Heart left ventricle (tissue), 16 donors: ENCODE data around the gene ACSS1. TPM values are rescaled to one million over a fixed set of nuclear protein-coding genes. Genes with fewer than 3 reads are reported as not detected.

ENCODE experiments used
- ATAC-seq, 4 donors: fragments of 200-7000 bp; cut with Tn5 transposase; one replicate each; pipeline ENCODE4 v1.9.1; 2020 to 2022; ENCODE audit warnings: moderate library complexity in 4 of 4, mild to moderate bottlenecking in 3 of 4, moderate number of reproducible peaks in 1 of 4
- DNase-seq, 5 donors: peaks; one replicate each; pipeline ENCODE4 v3.0.0-alpha.2; 2020
- H3K27ac ChIP-seq, 12 donors: fragments of 200-600 bp; sonication (generic) in 4 of 12; one replicate each; pipeline versions ENCODE4 v1.5.0 to v1.8.0; 2016 to 2022; ENCODE audit warnings: mild to moderate bottlenecking in 2 of 12
- H3K27me3 ChIP-seq, 9 donors: fragments of 200-600 bp; sonication (generic) in 2 of 9; one replicate each; pipeline versions ENCODE4 v1.5.1 to v1.8.0; 2016 to 2022; ENCODE audit warnings: mild to moderate bottlenecking in 3 of 9
- H3K36me3 ChIP-seq, 9 donors: fragments of 200-600 bp; sonication (generic) in 2 of 9; one replicate each; pipeline versions ENCODE4 v1.5.0 to v1.8.0; 2018 to 2022; ENCODE audit warnings: mild to moderate bottlenecking in 2 of 9
- H3K4me1 ChIP-seq, 12 donors: fragments of 200-600 bp; sonication (generic) in 4 of 12; one replicate each; pipeline versions ENCODE4 v1.5.0 to v1.8.0; 2016 to 2022; ENCODE audit warnings: mild to moderate bottlenecking in 3 of 12
- H3K4me3 ChIP-seq, 12 donors: fragments of 200-600 bp; sonication (generic) in 4 of 12; one replicate each; pipeline versions ENCODE4 v1.5.0 to v1.8.0; 2017 to 2022; ENCODE audit warnings: mild to moderate bottlenecking in 9 of 12, moderate library complexity in 4 of 12
- H3K9me3 ChIP-seq, 12 donors: fragments of 200-600 bp; sonication (generic) in 4 of 12; one replicate each; pipeline versions ENCODE4 v1.5.0 to v1.8.0; 2016 to 2022; ENCODE audit warnings: mild to moderate bottlenecking in 1 of 12
- POLR2A ChIP-seq, 2 donors: fragments of 450-650 bp; IDR thresholded peaks; one replicate each; pipeline ENCODE4 v1.6.1; 2017; ENCODE audit warnings: antibody characterized with exemption in 2 of 2, mild to moderate bottlenecking in 2 of 2, moderate library complexity in 2 of 2
- WGBS, 4 donors: extraction: QIAGEN DNeasy Blood & Tissue Kit in 2 of 4; methylation state at CpG; one replicate each; pipeline versions ENCODE4 v1.1.5 to v1.1.7; 2013 to 2018; 5-methylcytosine and 5-hydroxymethylcytosine counted together
- intact Hi-C, 10 donors: fragments of 100-400 bp; cut with DNase I; formaldehyde crosslinking; loops; one replicate each; pipeline versions ENCODE4 v1.11.1 to v1.14.2; 2022
- polyA plus RNA-seq, 2 donors: library from polyadenylated mRNA; stranded (reverse); fragments of 200-250 nt; gene quantifications; one replicate each; pipeline ENCODE4 v1.2.3, GENCODE V29; 2013
- total RNA-seq, 9 donors: library from RNA; depleted of rRNA in 2 of 9; stranded (reverse); fragments of >200 nt in 2 of 9; fragmentation: NEBNext Ultra II Directional in 3 of 9; extraction: Animal tissue kit (Norgen Biotek cat#: 25700) in 3 of 9; gene quantifications; one replicate each; pipeline versions ENCODE4 v1.1.0 to v1.2.4, GENCODE V29; 2016 to 2023
- TF ChIP-seq, protein P1 (sequence below), 12 donors: fragments of 200-600 bp; sonication (generic) in 4 of 12; IDR thresholded peaks; one replicate each; pipeline versions ENCODE4 v1.5.0 to v1.8.0; 2018 to 2022; ENCODE audit warnings: antibody characterized with exemption in 12 of 12, mild to moderate bottlenecking in 5 of 12
- donor health status: ischemic (EF 13 %, LVEDD 7.1; RV severe dilation, severe dysfunction).
- donor health status: healthy with polysubstance abuse.
- donor health status: DM: no; HTN: yes; CAD: no.
- donor health status: DM: no; HTN: no; CAD: no.
- donor health status: ischemic (EF 25% LVEDD 6.9; RV normal size, moderate dysfunction).
- donor health status: ischemic (EF 25% LVEDD 5.7; RV mildly dilated, moderate dysfunction).
- donor health status: healthy.
- donor health status: DM: yes; HTN: yes; CAD: no.
- donor health status: ischemic (EF 35%, LVEDD 5.7; RV mildly dilated, moderate dysfunction).
- donor health status: nonischemic (EF 11% LVEDD 7.7; RV severe dilation, severe dysfunction).
- donor health status: DM: yes; HTN: yes; CAD: no.
- donor health status: PGD.
- donor health status: ischemic (EF 29% LVEDD 5.4; RV normal size, mild dysfunction).
- donor health status: nonischemic (EF 23%, LVEDD 6.1; RV moderate dilation, normal function).

The ACSS1 gene
- total and polyA plus RNA-seq, 11 donors = 43.5 to 177 (median 81.4) TPM

GRCh38 chr20:25056690-25057233 is 1.2 kb downstream of the ACSS1 start:
- intact Hi-C loops = loop anchor here in 4 of 10 donors (2.0 to 5.0 kb wide), 4 partner anchors 14 to 62 kb away; no protein-coding TSS in a partner anchor
- Histone ChIP-seq H3K4me3 (peak overlapping the region; percentile 65 to 96 (median 88)), H3K36me3 (peaks cover 0 to 3% (median 0%) of the 10 kb centered on the region in 9 donors), H3K27me3 (no peaks in the 10 kb centered on the region), H3K9me3 (no peaks in the 10 kb centered on the region), H3K27ac (peak overlapping the region; percentile 91 to 100 (median 97)), H3K4me1 (peaks cover 35 to 69% (median 56%) of the 10 kb centered on the region in 12 donors)
- DNase-seq = peak in 4 of 5 donors; percentile 18 to 80 (median 36)
- no peak for ATAC-seq
- TF ChIP-seq, protein P1, sequence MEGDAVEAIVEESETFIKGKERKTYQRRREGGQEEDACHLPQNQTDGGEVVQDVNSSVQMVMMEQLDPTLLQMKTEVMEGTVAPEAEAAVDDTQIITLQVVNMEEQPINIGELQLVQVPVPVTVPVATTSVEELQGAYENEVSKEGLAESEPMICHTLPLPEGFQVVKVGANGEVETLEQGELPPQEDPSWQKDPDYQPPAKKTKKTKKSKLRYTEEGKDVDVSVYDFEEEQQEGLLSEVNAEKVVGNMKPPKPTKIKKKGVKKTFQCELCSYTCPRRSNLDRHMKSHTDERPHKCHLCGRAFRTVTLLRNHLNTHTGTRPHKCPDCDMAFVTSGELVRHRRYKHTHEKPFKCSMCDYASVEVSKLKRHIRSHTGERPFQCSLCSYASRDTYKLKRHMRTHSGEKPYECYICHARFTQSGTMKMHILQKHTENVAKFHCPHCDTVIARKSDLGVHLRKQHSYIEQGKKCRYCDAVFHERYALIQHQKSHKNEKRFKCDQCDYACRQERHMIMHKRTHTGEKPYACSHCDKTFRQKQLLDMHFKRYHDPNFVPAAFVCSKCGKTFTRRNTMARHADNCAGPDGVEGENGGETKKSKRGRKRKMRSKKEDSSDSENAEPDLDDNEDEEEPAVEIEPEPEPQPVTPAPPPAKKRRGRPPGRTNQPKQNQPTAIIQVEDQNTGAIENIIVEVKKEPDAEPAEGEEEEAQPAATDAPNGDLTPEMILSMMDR (IDR thresholded peaks at IDR 0.05) = no peak
- no peak for TF ChIP-seq POLR2A (IDR thresholded peaks at IDR 0.05)
- WGBS, 4 donors = 6 to 18% (median 7%) methylated on average over 6 to 24 of the region's 24 CpGs

GRCh38 chr20:25055711-25056495 is 2.0 kb downstream of the ACSS1 start:
- peak overlapping the region in 10 of 12 donors; percentile 78 to 96 (median 90) for H3K4me3 ChIP-seq
- intact Hi-C loops = loop anchor here in 4 of 10 donors (2.0 to 5.0 kb wide), 4 partner anchors 13 to 61 kb away; no protein-coding TSS in a partner anchor
- H3K4me1 ChIP-seq = peaks cover 36 to 77% (median 65%) of the 10 kb centered on the region in 12 donors
- H3K27me3 ChIP-seq = no peaks in the 10 kb centered on the region
- no peak for TF ChIP-seq POLR2A (IDR thresholded peaks at IDR 0.05)
- TF ChIP-seq, protein P1 (IDR thresholded peaks at IDR 0.05) = no peak
- 46 to 51% (median 48%) methylated on average over 8 of the region's 8 CpGs for WGBS, 4 donors
- H3K27ac ChIP-seq = peak overlapping the region; percentile 91 to 100 (median 97)
- peaks cover 0 to 3% (median 0%) of the 10 kb centered on the region in 9 donors for H3K36me3 ChIP-seq
- no peaks in the 10 kb centered on the region for H3K9me3 ChIP-seq
- no peak for ATAC-seq
- peak in 3 of 5 donors; percentile 11 to 44 (median 20) for DNase-seq

DNA sequence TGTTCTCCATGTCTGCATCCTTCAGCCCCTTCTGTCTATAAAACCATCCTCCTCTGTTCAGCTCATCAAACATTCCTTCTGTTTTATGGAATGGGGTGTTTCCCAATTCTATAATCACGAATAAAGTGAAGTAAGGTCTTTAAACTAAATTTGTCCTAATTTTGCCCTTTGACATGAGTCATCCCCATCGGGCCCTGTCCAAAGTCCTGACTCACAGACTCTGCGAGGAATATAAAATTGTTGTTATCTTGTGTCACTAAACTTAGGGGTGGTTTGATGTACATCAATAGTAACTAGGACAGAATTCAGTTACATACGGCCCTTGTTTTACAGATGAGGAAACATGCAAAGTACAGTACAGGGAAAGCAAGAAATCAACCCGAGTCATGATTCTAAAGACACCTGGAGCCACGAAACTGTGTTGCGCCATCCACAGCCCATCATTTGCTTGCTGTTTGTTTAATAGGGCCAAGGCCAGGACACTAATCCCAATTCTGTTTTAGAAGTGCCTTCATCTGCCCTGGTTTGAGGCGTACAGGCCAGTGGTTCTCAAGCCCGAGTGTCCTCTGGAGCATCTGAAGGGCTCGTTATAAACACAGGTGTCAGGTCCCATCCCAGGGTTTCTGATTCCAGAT is 2.8 kb downstream of the ACSS1 start:
- Histone ChIP-seq H3K27me3 (no peaks in the 10 kb centered on the region), H3K9me3 (no peaks in the 10 kb centered on the region), H3K36me3 (peaks cover 0 to 3% (median 0%) of the 10 kb centered on the region in 9 donors), H3K4me1 (peaks cover 36 to 85% (median 73%) of the 10 kb centered on the region in 12 donors), H3K27ac (peak overlapping the region in 11 of 12 donors; percentile 91 to 100 (median 98)), H3K4me3 (peak overlapping the region in 3 of 12 donors; percentile 91 to 94 (median 92))
- intact Hi-C loops = loop anchor here in 1 of 10 donors (5.0 kb wide), 1 partner anchor 33 kb away; no protein-coding TSS in a partner anchor
- no peak for TF ChIP-seq POLR2A (IDR thresholded peaks at IDR 0.05)
- TF ChIP-seq, protein P1 (IDR thresholded peaks at IDR 0.05) = no peak
- ATAC-seq = no peak
- WGBS, 4 donors = 56 to 70% (median 64%) methylated on average over 9 to 10 of the region's 10 CpGs
- peak in 3 of 5 donors; percentile 3 to 27 (median 18) for DNase-seq
